Neural cell (in vitro differentiated cells): ENCODE results near the gene RWDD2A. TPM values are rescaled to one million over a fixed set of nuclear protein-coding genes. Genes with fewer than 3 reads are reported as not detected.

ENCODE experiments used
- H2AFZ ChIP-seq: fragments of 200-600, 300-800 bp; sonication (generic), shearing (Covaris generic); 2 replicates; pipeline ENCODE4 v1.6.0; 2014; ENCODE audit warnings: low read depth, mild to moderate bottlenecking, antibody characterized with exemption, low read length, moderate library complexity
- H3F3A ChIP-seq: fragments of 200-600 bp; shearing (Covaris generic); 2 replicates; pipeline ENCODE4 v1.6.1; 2016; ENCODE audit warnings: mild to moderate bottlenecking, moderate library complexity, mixed read lengths, antibody characterized with exemption, low read length; ENCODE audit not compliant: insufficient read depth, poor library complexity, severe bottlenecking
- H3K27ac ChIP-seq: fragments of 200-600, 300-800 bp; sonication (generic), shearing (Covaris generic); 2 replicates; pipeline ENCODE4 v1.5.1; 2014; ENCODE audit warnings: mild to moderate bottlenecking, low read length, moderate library complexity
- H3K27me3 ChIP-seq: fragments of 300-800, 200-600 bp; sonication (generic), shearing (Covaris generic); 2 replicates; pipeline ENCODE4 v1.6.0; 2014; ENCODE audit warnings: mild to moderate bottlenecking, low read depth, low read length, moderate library complexity; ENCODE audit not compliant: insufficient read depth
- H3K36me3 ChIP-seq: fragments of 300-800, 200-600 bp; sonication (generic), shearing (Covaris generic); 2 replicates; pipeline ENCODE4 v1.5.1; 2014; ENCODE audit warnings: mild to moderate bottlenecking, antibody characterized with exemption, low read length, moderate library complexity; ENCODE audit not compliant: insufficient read depth
- H3K4me2 ChIP-seq: fragments of 300-800, 200-600 bp; sonication (generic), shearing (Covaris generic); 2 replicates; pipeline ENCODE4 v1.6.0; 2014; ENCODE audit warnings: mild to moderate bottlenecking, low read length
- H3K4me3 ChIP-seq: fragments of 300-800, 200-600 bp; sonication (generic), shearing (Covaris generic); 2 replicates; pipeline ENCODE4 v1.5.1; 2014; ENCODE audit warnings: mild to moderate bottlenecking, low read length, moderate library complexity
- H3K79me2 ChIP-seq: fragments of 200-600 bp; shearing (Covaris generic); replicated peaks from 2 replicates; pipeline ENCODE4 v1.6.0; 2014; ENCODE audit warnings: mild to moderate bottlenecking, low read length, moderate library complexity; ENCODE audit not compliant: insufficient read depth
- H3K9ac ChIP-seq: fragments of 300-800, 200-600 bp; sonication (generic), shearing (Covaris generic); 2 replicates; pipeline ENCODE4 v1.6.1; 2016; ENCODE audit warnings: mild to moderate bottlenecking, low read length, mixed read lengths
- H3K9me2 ChIP-seq: fragments of 200-600 bp; shearing (Covaris generic); 2 replicates; pipeline ENCODE4 v1.6.1; 2016; ENCODE audit warnings: mild to moderate bottlenecking, low read length, mixed read lengths; ENCODE audit not compliant: insufficient read depth
- H3K9me3 ChIP-seq: fragments of 200-600, 300-800 bp; sonication (generic), shearing (Covaris generic); 2 replicates; pipeline ENCODE4 v1.6.1; 2016; ENCODE audit warnings: mild to moderate bottlenecking, mixed run types, low read length, moderate library complexity, mixed read lengths
- H4K20me1 ChIP-seq: fragments of 200-600 bp; shearing (Covaris generic); 2 replicates; pipeline ENCODE4 v1.6.1; 2016; ENCODE audit warnings: mild to moderate bottlenecking, mixed run types; ENCODE audit not compliant: insufficient read depth
- CTCF ChIP-seq: fragments of 450-650 bp; IDR thresholded peaks from 2 replicates; pipeline ENCODE4 v1.5.1; 2014; ENCODE audit warnings: antibody characterized with exemption, mild to moderate bottlenecking, moderate library complexity; ENCODE audit not compliant: poor library complexity, severe bottlenecking
- EP300 ChIP-seq: fragments of 450-650 bp; conservative IDR thresholded peaks from 2 replicates; pipeline ENCODE4 v1.6.1; 2014; ENCODE audit warnings: antibody characterized with exemption, mild to moderate bottlenecking, moderate library complexity; ENCODE audit not compliant: poor library complexity, severe bottlenecking
- EZH2 ChIP-seq: fragments of 200-600, 300-800 bp; shearing (Covaris generic), sonication (generic); IDR thresholded peaks from 2 replicates; pipeline ENCODE4 v1.6.1; 2014; ENCODE audit warnings: antibody characterized with exemption, low read length, borderline replicate concordance, mild to moderate bottlenecking; ENCODE audit not compliant: insufficient read depth, poor library complexity, severe bottlenecking
- MXI1 ChIP-seq: fragments of 450-650 bp; conservative IDR thresholded peaks from 2 replicates; pipeline ENCODE4 v1.6.1; 2014; ENCODE audit warnings: antibody characterized with exemption, mild to moderate bottlenecking; ENCODE audit not compliant: poor library complexity, severe bottlenecking
- POLR2AphosphoS5 ChIP-seq: IDR thresholded peaks from 2 replicates; pipeline ENCODE4 v1.6.1; 2012
- RAD21 ChIP-seq: fragments of 450-650 bp; conservative IDR thresholded peaks from 2 replicates; pipeline ENCODE4 v1.6.1; 2014; ENCODE audit warnings: antibody characterized with exemption, mild to moderate bottlenecking, moderate library complexity
- REST ChIP-seq: IDR thresholded peaks from 2 replicates; pipeline ENCODE4 v1.6.1; 2012; ENCODE audit warnings: borderline replicate concordance
- SMC3 ChIP-seq: fragments of 450-650 bp; conservative IDR thresholded peaks from 2 replicates; pipeline ENCODE4 v1.6.1; 2014; ENCODE audit warnings: antibody characterized with exemption, mild to moderate bottlenecking, moderate library complexity; ENCODE audit not compliant: poor library complexity
- TAF1 ChIP-seq: IDR thresholded peaks from 2 replicates; pipeline ENCODE4 v1.6.1; 2012; ENCODE audit warnings: low read depth
- polyA plus RNA-seq: library from polyadenylated mRNA; depleted of rRNA; stranded (reverse); fragments of >200 nt; gene quantifications from 2 replicates; pipeline ENCODE4 v1.2.3, GENCODE V29; 2014

RWDD2A gene
- polyA plus RNA-seq, 1 donor from 2014 or later: 6.6 TPM

- Histone ChIP-seq H3K4me3 (no peak overlapping the region), H3F3A (no peaks in the 10 kb centered on the region), H3K4me2 (peak overlapping the region; percentile 32), H3K27me3 (no peaks in the 10 kb centered on the region), H3K27ac (no peak overlapping the region), H3K9me2 (no peaks in the 10 kb centered on the region), H2AFZ (no peak overlapping the region), H3K79me2 (no peaks in the 10 kb centered on the region), H3K36me3 (peaks cover 9% of the 10 kb centered on the region), H4K20me1 (no peaks in the 10 kb centered on the region), H3K9ac (no peak overlapping the region), H3K9me3 (no peaks in the 10 kb centered on the region)
- TF ChIP-seq MXI1 (no peak), POLR2AphosphoS5 (peak; percentile 77), SMC3 (no peak), EP300 (peak; percentile 90)
Observed at GRCh38 chr6:83180426-83180950, 12.7 kb upstream of the RWDD2A start.

DNA sequence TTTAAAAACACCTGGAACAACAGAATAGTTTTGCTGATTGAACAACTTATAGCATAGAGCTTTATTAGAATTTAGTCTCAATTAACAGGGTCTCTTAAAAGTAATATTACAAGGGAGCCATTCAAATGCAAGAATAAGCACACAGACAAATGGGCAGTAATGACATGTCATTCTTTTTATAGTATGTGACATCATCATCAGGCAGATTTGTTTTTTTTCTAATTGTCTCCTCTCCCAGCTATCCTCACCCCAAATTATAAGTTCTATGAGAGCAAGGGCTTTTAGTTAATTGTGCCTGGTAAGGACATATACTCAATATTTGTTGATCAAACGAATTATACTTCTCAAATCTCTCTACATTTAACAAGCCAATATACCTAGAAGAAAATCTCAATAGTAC lies 11.0 kb upstream of the RWDD2A start:
- Histone ChIP-seq H3K27me3 (no peaks in the 10 kb centered on the region), H3F3A (no peaks in the 10 kb centered on the region), H3K79me2 (no peaks in the 10 kb centered on the region), H3K4me3 (no peak overlapping the region), H4K20me1 (no peaks in the 10 kb centered on the region), H3K4me2 (no peak overlapping the region), H3K9ac (no peak overlapping the region), H3K27ac (no peak overlapping the region), H3K9me2 (no peaks in the 10 kb centered on the region), H3K9me3 (no peaks in the 10 kb centered on the region), H2AFZ (no peak overlapping the region), H3K36me3 (no peaks in the 10 kb centered on the region)
- TF ChIP-seq MXI1 (no peak), EP300 (no peak), REST (no peak), CTCF (no peak), EZH2 (no peak), POLR2AphosphoS5 (no peak), RAD21 (no peak), TAF1 (no peak), SMC3 (no peak)
